Testis (tissue), 3 donors: ENCODE results near the gene DNAJC6. TPM values are rescaled to one million over a fixed set of nuclear protein-coding genes. Genes with fewer than 3 reads are reported as not detected.

Source experiments
- DNase-seq: peaks from one replicate; pipeline ENCODE4 v3.0.0-alpha.2; 2019
- H3K27ac ChIP-seq, 2 donors: fragments of 200-600 bp; sonication (generic); one replicate each; pipeline ENCODE4 v1.5.1; 2019
- H3K27me3 ChIP-seq: fragments of 200-600 bp; sonication (generic); one replicate; pipeline ENCODE4 v1.5.1; 2019
- H3K36me3 ChIP-seq: fragments of 200-600 bp; sonication (generic); one replicate; pipeline ENCODE4 v1.5.1; 2017; ENCODE audit warnings: low read depth; ENCODE audit errors: missing control alignments
- H3K4me1 ChIP-seq: fragments of 200-600 bp; sonication (generic); one replicate; pipeline ENCODE4 v1.5.1; 2019
- H3K4me3 ChIP-seq, 2 donors: fragments of 200-600 bp; sonication (generic); one replicate each; pipeline ENCODE4 v1.5.1; 2017 to 2019
- H3K9me3 ChIP-seq: fragments of 200-600 bp; sonication (generic); one replicate; pipeline ENCODE4 v1.5.1; 2017
- POLR2A ChIP-seq: fragments of 450-650 bp; IDR thresholded peaks from one replicate; pipeline ENCODE4 v1.6.1; 2017; ENCODE audit warnings: antibody characterized with exemption, mild to moderate bottlenecking, moderate library complexity
- WGBS, 2 donors: methylation state at CpG; one replicate each; pipeline ENCODE4 v1.1.5; 2018; 5-methylcytosine and 5-hydroxymethylcytosine counted together
- intact Hi-C: fragments of 100-400 bp; cut with DNase I; formaldehyde crosslinking; loops from one replicate; pipeline ENCODE4 v1.15.1; 2023; ENCODE audit warnings: low total_unique reads
- polyA plus RNA-seq: library from polyadenylated mRNA; stranded (reverse); fragments of 350-450 nt; fragmentation: Illumina TruSeq; extraction: RNeasy Lipid Tissue Mini Kit (QIAGEN cat#74804); gene quantifications from one replicate; pipeline ENCODE4 v1.2.3, GENCODE V29; 2014; ENCODE audit warnings: low read depth, low replicate concordance; ENCODE audit not compliant: insufficient read depth
- total RNA-seq, 2 donors: library from RNA; depleted of rRNA; stranded (reverse); fragments of >200 nt; gene quantifications; one replicate each; pipeline ENCODE4 v1.2.3, GENCODE V29; 2016
- TF ChIP-seq, protein P1 (sequence below), 3 experiments: fragments of 450-650 bp in 2 of 3; fragments of 200-600 bp in 1 of 3; sonication (generic) in 1 of 3; IDR thresholded peaks; one replicate each; pipeline ENCODE4 v1.5.1; 2016 to 2019; ENCODE audit warnings: antibody characterized with exemption in 3 of 3, mild to moderate bottlenecking in 2 of 3, moderate library complexity in 1 of 3

Gene DNAJC6
- total and polyA plus RNA-seq, 3 donors from 2014 or later: 5.1 to 7.3 (median 5.2) TPM

GRCh38 chr1:65404941-65405340 is 95.6 kb downstream of the DNAJC6 start:
- Histone ChIP-seq H3K27ac (no peak overlapping the region), H3K4me3 (no peak overlapping the region), H3K27me3 (no peaks in the 10 kb centered on the region), H3K36me3 (no peaks in the 10 kb centered on the region), H3K4me1 (no peaks in the 10 kb centered on the region), H3K9me3 (no peaks in the 10 kb centered on the region)
- intact Hi-C loops: no loop called here
- no peak for DNase-seq
- TF ChIP-seq, protein P1, sequence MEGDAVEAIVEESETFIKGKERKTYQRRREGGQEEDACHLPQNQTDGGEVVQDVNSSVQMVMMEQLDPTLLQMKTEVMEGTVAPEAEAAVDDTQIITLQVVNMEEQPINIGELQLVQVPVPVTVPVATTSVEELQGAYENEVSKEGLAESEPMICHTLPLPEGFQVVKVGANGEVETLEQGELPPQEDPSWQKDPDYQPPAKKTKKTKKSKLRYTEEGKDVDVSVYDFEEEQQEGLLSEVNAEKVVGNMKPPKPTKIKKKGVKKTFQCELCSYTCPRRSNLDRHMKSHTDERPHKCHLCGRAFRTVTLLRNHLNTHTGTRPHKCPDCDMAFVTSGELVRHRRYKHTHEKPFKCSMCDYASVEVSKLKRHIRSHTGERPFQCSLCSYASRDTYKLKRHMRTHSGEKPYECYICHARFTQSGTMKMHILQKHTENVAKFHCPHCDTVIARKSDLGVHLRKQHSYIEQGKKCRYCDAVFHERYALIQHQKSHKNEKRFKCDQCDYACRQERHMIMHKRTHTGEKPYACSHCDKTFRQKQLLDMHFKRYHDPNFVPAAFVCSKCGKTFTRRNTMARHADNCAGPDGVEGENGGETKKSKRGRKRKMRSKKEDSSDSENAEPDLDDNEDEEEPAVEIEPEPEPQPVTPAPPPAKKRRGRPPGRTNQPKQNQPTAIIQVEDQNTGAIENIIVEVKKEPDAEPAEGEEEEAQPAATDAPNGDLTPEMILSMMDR (IDR thresholded peaks at IDR 0.05): no peak
- TF ChIP-seq POLR2A: no peak

DNA sequence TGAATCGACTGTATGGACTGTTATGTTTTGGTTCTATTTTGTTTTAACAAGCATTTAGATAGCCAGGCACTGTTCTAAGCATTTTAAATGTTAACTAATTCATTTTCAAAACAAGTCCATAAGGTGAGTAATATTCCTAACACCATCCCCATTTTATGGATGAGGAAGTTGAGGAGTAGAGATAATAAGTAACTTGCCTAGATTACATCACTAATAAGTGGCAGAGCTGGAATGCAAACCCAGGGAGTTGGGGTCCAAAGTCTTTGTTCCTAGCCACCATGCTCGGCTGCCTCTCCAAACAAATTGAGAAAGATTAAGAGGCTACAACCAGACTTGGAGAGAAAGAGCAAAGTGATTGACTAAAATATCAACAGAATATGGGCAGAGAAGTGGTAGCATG is 98.5 kb downstream of the DNAJC6 start:
- no peak overlapping the region for H3K4me3 ChIP-seq
- WGBS, 2 donors: 86 to 97% methylated on average over 2 of the region's 2 CpGs
- H3K9me3 ChIP-seq: no peaks in the 10 kb centered on the region
- H3K36me3 ChIP-seq: no peaks in the 10 kb centered on the region
- H3K4me1 ChIP-seq: no peaks in the 10 kb centered on the region
- intact Hi-C loops: no loop called here
- H3K27ac ChIP-seq: no peak overlapping the region
- H3K27me3 ChIP-seq: no peaks in the 10 kb centered on the region
- no peak for DNase-seq
- TF ChIP-seq POLR2A: no peak
- TF ChIP-seq, protein P1 (IDR thresholded peaks at IDR 0.05): no peak

DNA sequence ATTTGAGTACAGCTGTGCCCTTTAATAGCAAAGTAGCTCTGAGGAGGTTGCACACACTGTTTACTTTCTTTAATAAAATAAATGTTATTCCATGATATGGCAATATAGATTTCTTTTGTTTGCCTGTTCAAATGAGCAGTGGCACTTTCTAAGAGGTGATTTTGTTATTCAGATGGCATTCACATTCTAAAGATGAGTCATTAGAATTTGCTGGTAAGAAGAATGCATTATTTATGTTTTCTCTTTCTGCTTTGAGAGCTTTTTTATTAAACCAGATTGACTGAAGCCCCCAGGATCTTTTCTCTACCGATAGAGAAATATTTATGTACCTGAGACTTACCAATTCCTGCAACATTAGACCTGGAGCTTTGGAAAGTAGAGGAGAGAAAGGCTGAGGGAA is 100.0 kb downstream of the DNAJC6 start:
- Histone ChIP-seq H3K4me1 (no peaks in the 10 kb centered on the region), H3K36me3 (no peaks in the 10 kb centered on the region), H3K9me3 (no peaks in the 10 kb centered on the region), H3K27me3 (no peaks in the 10 kb centered on the region), H3K27ac (no peak overlapping the region), H3K4me3 (no peak overlapping the region)
- WGBS, 2 donors: 74 to 78% methylated on average over 1 of the region's 1 CpG
- intact Hi-C loops: no loop called here
- DNase-seq: no peak
- no peak for TF ChIP-seq POLR2A
- TF ChIP-seq, protein P1 (IDR thresholded peaks at IDR 0.05): no peak

DNA sequence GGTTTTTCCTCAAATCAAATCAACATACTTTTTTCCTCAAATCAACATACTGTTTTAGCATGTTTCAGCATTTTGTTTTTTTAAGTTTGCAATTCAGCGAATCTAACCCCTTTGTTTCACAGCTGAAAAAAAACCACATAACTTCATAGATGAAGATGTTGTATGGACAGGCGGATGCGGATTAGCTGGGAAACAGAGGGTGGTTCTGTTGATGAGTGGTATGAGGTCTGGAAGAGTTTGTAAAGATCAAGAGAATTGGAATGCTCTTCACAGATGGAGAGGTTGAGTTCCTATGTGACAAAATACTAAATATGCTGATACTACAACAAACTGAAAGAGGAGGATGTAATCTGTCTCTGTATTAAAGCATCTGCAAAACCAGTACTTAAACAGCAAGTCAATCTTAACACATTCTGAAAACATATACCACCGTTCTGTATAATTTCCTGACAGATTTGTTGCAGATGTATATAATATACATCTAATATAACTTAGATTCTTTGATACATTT is 100.5 kb downstream of the DNAJC6 start:
- H3K27ac ChIP-seq: no peak overlapping the region
- no peak for DNase-seq
- no peaks in the 10 kb centered on the region for H3K9me3 ChIP-seq
- TF ChIP-seq, protein P1 (IDR thresholded peaks at IDR 0.05): no peak
- TF ChIP-seq POLR2A: no peak
- H3K27me3 ChIP-seq: no peaks in the 10 kb centered on the region
- 94 to 96% methylated on average over 4 of the region's 4 CpGs for WGBS, 2 donors
- no peaks in the 10 kb centered on the region for H3K36me3 ChIP-seq
- H3K4me3 ChIP-seq: no peak overlapping the region
- H3K4me1 ChIP-seq: no peaks in the 10 kb centered on the region
- intact Hi-C loops: no loop called here

DNA sequence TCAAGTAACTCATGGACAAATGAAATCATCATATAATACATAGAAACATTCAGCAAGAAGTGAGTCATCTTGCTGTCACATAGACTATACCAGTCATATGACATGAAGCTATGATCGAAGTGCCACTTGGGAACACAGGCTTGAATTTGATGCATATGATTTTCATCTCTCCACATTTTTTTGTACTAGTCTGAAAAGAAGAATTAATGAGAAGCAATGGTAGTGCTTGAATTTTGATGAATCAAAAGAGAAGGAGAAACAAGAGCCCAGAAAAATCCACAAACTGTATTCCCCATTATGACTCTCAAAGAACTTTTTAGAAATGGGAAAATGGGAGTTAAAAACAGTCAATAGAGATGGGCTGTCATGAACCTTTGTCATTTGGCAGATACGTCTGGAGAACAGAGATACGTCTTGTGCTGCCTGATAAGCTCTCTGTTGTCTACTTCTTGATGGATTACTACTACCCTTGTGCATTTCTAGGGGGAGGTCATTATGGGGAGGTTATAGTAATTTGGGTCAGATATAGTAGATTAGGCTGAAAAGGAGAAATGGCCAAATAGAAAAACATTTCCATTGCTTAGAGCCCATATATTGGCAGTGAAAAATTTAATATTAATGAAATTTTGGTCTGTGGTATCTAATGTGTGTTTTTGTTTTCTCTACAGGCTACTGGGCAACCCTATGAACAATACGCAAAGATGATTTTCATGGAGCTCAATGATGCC is 103.1 kb downstream of the DNAJC6 start:
- no peaks in the 10 kb centered on the region for H3K4me1 ChIP-seq
- H3K36me3 ChIP-seq: no peaks in the 10 kb centered on the region
- 71 to 76% methylated on average over 4 of the region's 4 CpGs for WGBS, 2 donors
- no peaks in the 10 kb centered on the region for H3K9me3 ChIP-seq
- no peak overlapping the region for H3K4me3 ChIP-seq
- no peaks in the 10 kb centered on the region for H3K27me3 ChIP-seq
- intact Hi-C loops: no loop called here
- no peak for DNase-seq
- no peak overlapping the region for H3K27ac ChIP-seq
- no peak for TF ChIP-seq POLR2A
- TF ChIP-seq, protein P1 (IDR thresholded peaks at IDR 0.05): no peak
